DND-41 (cell line): ENCODE results near the gene SAT1.

Experiments
- ATAC-seq: fragments of 200-7000 bp; cut with Tn5 transposase; 3 replicates; pipeline ENCODE4 v1.9.1; 2021; ENCODE audit warnings: low read depth; ENCODE audit not compliant: insufficient read depth
- DNase-seq: peaks from one replicate; pipeline ENCODE4 v3.0.0-alpha.2; 2020
- H2AFZ ChIP-seq: 2 replicates; pipeline ENCODE4 v1.6.0; 2012; ENCODE audit warnings: low read depth, low read length
- H3K27ac ChIP-seq: 2 replicates; pipeline ENCODE4 v1.5.1; 2012; ENCODE audit warnings: low read length, inconsistent platforms
- H3K27me3 ChIP-seq: fragments of 200-600 bp; sonication (generic); 2 replicates; pipeline ENCODE4 v1.6.0; 2012; ENCODE audit warnings: low read length, mild to moderate bottlenecking, inconsistent platforms; ENCODE audit not compliant: insufficient read depth, poor library complexity
- H3K36me3 ChIP-seq: 2 replicates; pipeline ENCODE4 v1.5.1; 2012; ENCODE audit warnings: low read length, inconsistent platforms; ENCODE audit not compliant: insufficient read depth
- H3K4me1 ChIP-seq: 2 replicates; pipeline ENCODE4 v1.5.1; 2012; ENCODE audit warnings: mild to moderate bottlenecking, low read length; ENCODE audit not compliant: insufficient read depth
- H3K4me2 ChIP-seq: 2 replicates; pipeline ENCODE4 v1.6.0; 2012; ENCODE audit warnings: mild to moderate bottlenecking, moderate library complexity, low read length, inconsistent platforms; ENCODE audit not compliant: insufficient read depth
- H3K4me3 ChIP-seq, 2 experiments: fragments of 200-600 bp in 1 of 2; shearing (Covaris generic) in 1 of 2; 2 replicates each; pipeline ENCODE4 v1.5.1; 2012 to 2016; ENCODE audit warnings: inconsistent platforms in 2 of 2, low read length in 2 of 2, mild to moderate bottlenecking in 2 of 2, low read depth in 1 of 2, moderate library complexity in 1 of 2
- H3K79me2 ChIP-seq: 2 replicates; pipeline ENCODE4 v1.6.0; 2012; ENCODE audit warnings: low read length, inconsistent platforms; ENCODE audit not compliant: insufficient read depth
- H3K9ac ChIP-seq: 2 replicates; pipeline ENCODE4 v1.6.0; 2012; ENCODE audit warnings: low read depth, mild to moderate bottlenecking, inconsistent platforms, low read length, moderate library complexity
- H3K9me3 ChIP-seq: 2 replicates; pipeline ENCODE4 v1.5.1; 2012; ENCODE audit warnings: low read length, moderate library complexity, mild to moderate bottlenecking, inconsistent platforms; ENCODE audit not compliant: insufficient read depth, severe bottlenecking
- H4K20me1 ChIP-seq: 2 replicates; pipeline ENCODE4 v1.6.0; 2012; ENCODE audit warnings: low read length; ENCODE audit not compliant: insufficient read depth
- EZH2 ChIP-seq: IDR thresholded peaks from 3 replicates; pipeline ENCODE4 v1.6.1; 2012; ENCODE audit warnings: borderline replicate concordance, low read depth, mild to moderate bottlenecking, moderate library complexity, low read length, inconsistent platforms; ENCODE audit not compliant: severe bottlenecking
- TF ChIP-seq, protein P1 (sequence below): IDR thresholded peaks from 2 replicates; pipeline ENCODE4 v1.5.1; 2012; ENCODE audit warnings: borderline replicate concordance, low read length, moderate library complexity, mild to moderate bottlenecking; ENCODE audit not compliant: poor library complexity, severe bottlenecking; ENCODE audit errors: extremely low read depth

The SAT1 gene

DNA sequence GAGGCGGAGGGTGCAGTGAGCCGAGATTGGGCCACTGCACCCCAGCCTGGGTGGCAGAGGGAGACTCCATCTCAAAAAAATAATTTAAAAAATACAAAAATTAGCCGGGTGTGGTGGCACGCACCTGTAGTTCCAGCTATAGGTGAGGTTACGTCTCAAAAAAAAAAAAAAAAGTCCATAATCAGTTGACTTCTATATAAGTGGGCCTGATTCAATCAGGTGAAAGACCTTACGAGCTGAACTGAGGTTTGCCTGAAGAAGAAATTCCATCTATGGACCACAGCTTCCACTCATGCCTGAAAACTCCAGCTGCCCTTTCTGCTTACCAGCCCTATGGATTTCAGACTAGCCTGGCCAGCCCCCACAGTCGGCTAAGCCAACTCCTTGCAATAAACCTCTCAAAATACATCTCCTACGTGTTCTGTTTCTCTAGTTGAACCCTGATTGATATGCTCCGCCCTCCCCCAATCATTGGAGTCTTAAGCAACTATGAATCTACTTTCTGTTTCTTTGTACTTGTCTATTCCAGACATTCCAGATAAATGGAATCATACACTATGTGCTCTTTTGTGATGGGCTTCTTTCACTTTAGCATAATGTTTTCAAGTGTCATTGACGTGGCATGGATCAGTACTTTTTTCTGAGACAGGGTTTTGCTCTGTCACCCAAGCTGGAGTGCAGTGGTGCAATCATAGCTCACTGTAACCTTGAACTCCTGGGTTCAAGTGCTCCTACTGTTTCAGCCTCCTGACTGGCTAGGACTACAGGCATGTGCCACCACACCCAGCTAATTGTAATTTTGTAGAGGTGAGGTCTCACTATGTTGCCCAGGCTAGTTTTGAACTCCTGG, 36.6 kb downstream of the SAT1 start:
- TF ChIP-seq, protein P1, sequence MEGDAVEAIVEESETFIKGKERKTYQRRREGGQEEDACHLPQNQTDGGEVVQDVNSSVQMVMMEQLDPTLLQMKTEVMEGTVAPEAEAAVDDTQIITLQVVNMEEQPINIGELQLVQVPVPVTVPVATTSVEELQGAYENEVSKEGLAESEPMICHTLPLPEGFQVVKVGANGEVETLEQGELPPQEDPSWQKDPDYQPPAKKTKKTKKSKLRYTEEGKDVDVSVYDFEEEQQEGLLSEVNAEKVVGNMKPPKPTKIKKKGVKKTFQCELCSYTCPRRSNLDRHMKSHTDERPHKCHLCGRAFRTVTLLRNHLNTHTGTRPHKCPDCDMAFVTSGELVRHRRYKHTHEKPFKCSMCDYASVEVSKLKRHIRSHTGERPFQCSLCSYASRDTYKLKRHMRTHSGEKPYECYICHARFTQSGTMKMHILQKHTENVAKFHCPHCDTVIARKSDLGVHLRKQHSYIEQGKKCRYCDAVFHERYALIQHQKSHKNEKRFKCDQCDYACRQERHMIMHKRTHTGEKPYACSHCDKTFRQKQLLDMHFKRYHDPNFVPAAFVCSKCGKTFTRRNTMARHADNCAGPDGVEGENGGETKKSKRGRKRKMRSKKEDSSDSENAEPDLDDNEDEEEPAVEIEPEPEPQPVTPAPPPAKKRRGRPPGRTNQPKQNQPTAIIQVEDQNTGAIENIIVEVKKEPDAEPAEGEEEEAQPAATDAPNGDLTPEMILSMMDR, result no peak
- no peak for TF ChIP-seq EZH2
- no peaks in the 10 kb centered on the region for H3K27me3 ChIP-seq
- H4K20me1 ChIP-seq, result no peaks in the 10 kb centered on the region
- no peak overlapping the region for H3K4me2 ChIP-seq
- DNase-seq, result no peak
- peaks cover 4% of the 10 kb centered on the region; the same call in 1 of the 2 replicates for H3K4me1 ChIP-seq
- no peak overlapping the region for H2AFZ ChIP-seq
- no peak overlapping the region for H3K9ac ChIP-seq
- H3K79me2 ChIP-seq, result no peaks in the 10 kb centered on the region
- H3K9me3 ChIP-seq, result no peaks in the 10 kb centered on the region
- ATAC-seq, result no peak
- H3K27ac ChIP-seq, result no peak overlapping the region
- H3K36me3 ChIP-seq, result no peaks in the 10 kb centered on the region
- H3K4me3 ChIP-seq, result no peak overlapping the region

DNA sequence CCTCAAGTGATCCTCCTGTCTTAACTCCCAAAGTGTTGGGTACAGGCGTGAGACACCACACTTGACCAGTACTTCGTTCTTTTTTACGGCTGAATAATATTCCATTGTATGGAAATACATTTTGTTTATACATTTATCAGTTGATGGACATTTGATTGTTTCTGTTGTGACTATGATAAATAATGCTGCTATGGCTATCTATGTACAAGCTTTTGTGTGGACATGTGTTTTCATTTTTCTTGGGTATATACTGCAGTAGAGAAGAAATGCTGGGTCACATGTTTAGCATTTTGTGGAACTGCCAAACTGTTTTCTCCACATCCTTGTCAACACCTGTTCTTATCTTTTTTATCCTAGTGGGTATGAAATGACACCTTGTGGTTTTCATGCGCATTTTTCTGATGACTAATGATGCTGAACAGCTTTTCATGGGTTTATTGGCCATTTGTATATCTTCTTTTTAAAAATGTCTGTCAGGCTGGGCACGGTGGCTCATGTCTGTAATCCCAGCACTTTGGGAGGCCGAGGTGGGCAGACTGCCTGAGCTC, 37.3 kb downstream of the SAT1 start:
- Histone ChIP-seq H3K4me3 (no peak overlapping the region), H3K9ac (no peak overlapping the region), H3K27ac (no peak overlapping the region), H3K79me2 (no peaks in the 10 kb centered on the region), H3K9me3 (no peaks in the 10 kb centered on the region), H3K36me3 (no peaks in the 10 kb centered on the region), H3K4me1 (peaks cover 4% of the 10 kb centered on the region; the same call in 1 of the 2 replicates), H3K27me3 (no peaks in the 10 kb centered on the region), H2AFZ (no peak overlapping the region), H3K4me2 (no peak overlapping the region), H4K20me1 (no peaks in the 10 kb centered on the region)
- DNase-seq, result no peak
- ATAC-seq, result peak; percentile 40; the same call in 2 of the 3 replicates
- TF ChIP-seq, protein P1, result no peak
- no peak for TF ChIP-seq EZH2

DNA sequence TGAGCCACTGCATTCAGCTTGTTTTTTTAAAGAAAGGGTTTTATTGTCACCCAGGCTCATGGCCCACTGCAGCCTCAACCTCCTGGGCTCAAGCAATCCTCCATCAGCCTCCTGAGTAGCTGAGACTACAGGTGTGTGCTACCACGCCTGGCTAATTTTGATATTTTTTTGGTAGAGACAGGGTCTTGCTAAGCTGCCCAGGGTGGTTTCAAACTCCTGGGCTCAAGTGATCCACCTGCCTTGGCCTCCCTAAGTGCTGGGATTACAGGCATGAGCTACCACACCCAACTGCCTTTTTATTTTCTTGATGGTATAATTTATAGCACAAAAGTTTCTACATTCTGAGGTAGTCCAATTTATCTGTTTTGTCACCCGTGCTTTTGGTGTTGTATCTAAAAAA, 38.9 kb downstream of the SAT1 start:
- DNase-seq (no peak), ATAC-seq (no peak)
- Histone ChIP-seq H3K4me3 (no peak overlapping the region), H3K27me3 (no peaks in the 10 kb centered on the region), H3K27ac (no peak overlapping the region), H3K9me3 (no peaks in the 10 kb centered on the region), H3K4me1 (peaks cover 4% of the 10 kb centered on the region; the same call in 1 of the 2 replicates), H3K9ac (no peak overlapping the region), H3K36me3 (no peaks in the 10 kb centered on the region), H2AFZ (no peak overlapping the region), H3K79me2 (no peaks in the 10 kb centered on the region), H3K4me2 (no peak overlapping the region), H4K20me1 (no peaks in the 10 kb centered on the region)
- TF ChIP-seq EZH2, result no peak
- TF ChIP-seq, protein P1, result no peak
